SK-N-DZ (cell line): ENCODE measurements around the gene HEBP1.

Experiments used
- DNase-seq: peaks from one replicate; pipeline ENCODE4 v3.0.0-alpha.2; 2015; ENCODE audit warnings: low spot score

The HEBP1 gene

DNA sequence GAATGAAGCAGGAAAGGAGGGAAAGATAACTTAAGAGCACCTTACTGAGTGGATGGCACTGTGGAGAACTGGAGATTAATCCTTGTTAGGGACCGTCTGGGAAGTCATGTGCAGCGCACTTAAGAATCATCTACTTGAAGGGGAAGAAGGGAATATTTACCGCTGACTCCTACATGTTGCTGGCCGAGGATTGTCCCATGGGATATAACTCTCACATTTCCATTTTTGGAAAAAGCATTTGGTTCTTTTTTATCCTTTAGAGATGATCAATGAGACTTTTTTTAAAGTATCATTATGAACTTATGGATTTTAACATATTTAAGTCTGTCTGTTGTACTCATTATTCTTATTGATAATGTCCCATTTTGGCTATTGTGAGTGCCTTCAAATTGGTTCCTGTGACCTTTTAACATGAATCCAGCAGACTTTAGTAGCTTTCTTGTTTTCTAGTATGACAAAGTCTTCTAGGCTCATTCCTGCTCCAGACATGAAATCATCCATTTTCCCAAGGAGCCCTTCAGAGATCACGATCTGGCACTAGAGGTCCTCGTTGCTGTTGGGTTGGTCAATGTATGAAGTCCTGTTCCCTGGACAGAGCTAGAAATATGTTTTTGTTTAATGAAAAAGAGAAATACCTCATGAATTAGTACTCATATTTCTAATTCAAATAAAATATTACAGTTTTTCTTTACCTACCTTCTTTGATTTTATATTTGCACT is 23.9 kb upstream of the HEBP1 start:
- DNase-seq, result no peak

DNA sequence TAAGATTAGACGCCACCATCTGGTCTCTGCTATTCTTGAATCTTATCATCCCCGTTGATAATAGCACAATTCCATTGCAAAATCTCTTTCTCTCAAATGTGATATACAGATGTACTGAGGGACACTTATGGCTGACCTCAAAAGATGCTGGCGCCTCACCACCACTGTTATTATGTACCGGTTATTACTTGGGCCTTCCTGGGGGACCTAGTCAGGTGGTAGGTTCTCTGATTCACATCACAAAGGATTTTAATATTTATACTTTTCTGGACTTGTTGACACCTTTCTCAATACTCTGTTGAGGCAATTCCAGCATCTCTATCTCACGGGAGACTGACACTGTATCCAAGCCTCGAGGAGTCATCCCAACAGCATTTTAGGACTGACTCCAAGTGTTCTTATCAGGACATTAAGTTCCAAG is 22.8 kb upstream of the HEBP1 start:
- DNase-seq, result no peak

- no peak for DNase-seq
These were observed 11.0 kb upstream of the HEBP1 start for GRCh38 chr12:13011098-13011497.

DNA sequence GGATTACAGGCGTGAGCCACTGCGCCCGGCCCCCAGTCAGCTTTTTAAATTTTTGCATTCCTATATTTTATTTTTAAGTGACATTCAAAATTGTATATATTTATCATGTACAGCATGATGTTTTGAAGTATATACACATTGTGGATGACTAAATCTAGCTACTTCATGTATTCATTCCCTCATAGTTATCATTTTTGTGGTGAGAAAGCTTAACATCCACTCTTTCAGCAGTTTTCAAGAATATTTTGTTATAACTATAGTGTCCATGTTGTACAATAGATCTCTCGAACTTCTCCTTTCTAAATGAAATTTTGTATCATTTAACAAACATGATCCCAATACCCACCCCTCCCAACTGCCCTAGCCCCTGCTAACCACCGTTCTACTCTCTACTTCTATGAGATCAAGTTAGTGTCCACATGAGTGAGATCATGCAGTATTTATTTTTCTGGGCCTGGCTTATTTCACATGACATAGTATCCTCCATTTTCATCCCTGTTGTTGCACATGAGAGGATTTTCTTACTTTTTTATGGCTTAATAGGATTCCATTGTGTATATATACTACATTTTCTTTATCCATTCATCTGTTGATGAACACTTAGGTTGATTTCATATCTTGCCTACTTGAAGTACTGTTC is 8.8 kb upstream of the HEBP1 start:
- no peak for DNase-seq

- DNase-seq, result no peak
These were observed 7.6 kb upstream of the HEBP1 start for GRCh38 chr12:13007496-13008233.

- DNase-seq, result no peak
These were observed 5.6 kb upstream of the HEBP1 start for GRCh38 chr12:13005649-13006048.

DNA sequence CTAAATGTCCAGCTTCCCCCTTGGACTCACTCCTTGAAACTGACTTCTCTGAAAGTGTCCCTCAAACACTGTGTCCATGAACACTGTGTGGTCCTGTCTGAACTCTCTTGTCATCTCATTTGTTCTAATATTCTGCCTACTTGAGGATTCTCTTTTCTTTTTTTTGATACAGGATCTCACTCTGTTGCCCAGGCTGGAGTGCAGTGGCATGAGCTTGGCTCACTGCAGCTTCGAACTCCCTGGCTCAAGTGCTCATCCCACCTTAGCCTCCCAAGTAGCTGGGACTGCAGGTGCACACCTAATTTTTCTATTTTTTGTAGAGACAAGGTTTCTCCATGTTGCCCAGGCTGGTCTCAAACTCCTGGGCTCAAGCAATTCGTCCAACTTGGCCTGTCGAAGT is 4.9 kb upstream of the HEBP1 start:
- DNase-seq, result no peak

GRCh38 chr12:13004361-13004760 is 4.3 kb upstream of the HEBP1 start:
- DNase-seq, result no peak

DNA sequence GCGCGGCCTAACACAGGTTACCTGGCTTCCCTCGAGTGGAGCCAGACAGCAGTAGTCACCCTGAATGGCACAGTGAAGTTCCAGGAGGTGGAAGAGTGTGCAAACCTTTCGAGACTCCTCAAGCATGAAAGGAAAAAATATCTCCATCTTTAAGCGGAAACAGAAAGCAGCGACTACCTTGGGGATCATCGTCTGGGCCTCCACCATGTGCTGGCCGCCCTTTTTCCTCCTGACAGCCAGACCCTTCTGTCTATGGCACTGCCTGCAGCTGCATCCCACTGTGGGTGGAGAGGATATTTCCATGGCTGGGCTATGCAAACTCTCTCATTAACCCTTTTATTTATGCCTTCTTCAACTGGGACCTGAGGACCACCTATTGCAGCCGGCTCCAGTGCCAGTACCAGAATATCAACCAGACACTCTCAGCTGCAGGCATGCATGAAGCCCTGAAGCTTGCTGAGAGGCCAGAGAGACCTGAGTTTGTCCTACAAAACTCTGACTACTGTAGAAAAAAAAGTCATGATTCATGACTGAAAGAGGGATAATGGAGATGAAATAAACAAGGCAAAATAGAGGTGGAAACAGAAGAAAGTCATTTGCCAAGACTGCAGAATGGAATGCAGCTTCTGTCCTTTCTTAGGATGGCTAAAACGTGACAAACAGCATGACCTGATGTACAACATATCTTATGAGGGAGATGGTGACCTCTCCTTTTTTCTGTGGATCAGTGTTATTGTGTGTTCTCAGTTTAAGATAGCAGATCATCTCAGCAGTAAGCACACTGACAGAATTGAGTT is 2.4 kb upstream of the HEBP1 start:
- DNase-seq, result no peak

GRCh38 chr12:13001775-13002040 is 1.6 kb upstream of the HEBP1 start:
- no peak for DNase-seq

- peak; percentile 62 for DNase-seq
These were observed 1.1 kb upstream of the HEBP1 start for GRCh38 chr12:13000925-13001774.

- no peak for DNase-seq
These were observed 505 bp upstream of the HEBP1 start for GRCh38 chr12:13000616-13000924.

- DNase-seq, result no peak
These were observed 650 bp downstream of the HEBP1 start for GRCh38 chr12:12999271-12999958.

DNA sequence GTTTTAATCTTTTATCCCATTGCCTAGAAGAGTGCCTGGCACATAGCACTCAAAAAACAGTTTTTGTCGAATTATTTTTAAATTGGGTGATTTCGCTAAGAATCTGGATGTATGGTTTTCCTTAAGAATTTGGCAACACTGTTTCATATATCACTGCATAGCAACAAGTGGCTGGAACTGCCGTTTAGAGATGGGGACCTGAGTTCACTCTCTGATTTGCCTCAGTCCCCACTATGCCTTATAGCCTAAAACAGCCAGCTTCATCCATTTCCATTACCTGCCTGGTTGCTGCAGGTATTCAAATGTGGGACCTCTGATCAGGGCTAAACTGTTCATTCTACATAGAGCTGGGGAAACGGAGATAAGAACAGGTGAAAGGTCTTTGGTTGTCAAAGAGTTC is 1.8 kb downstream of the HEBP1 start:
- DNase-seq, result no peak

- no peak for DNase-seq
These were observed 2.3 kb downstream of the HEBP1 start for GRCh38 chr12:12997734-12998133.

DNA sequence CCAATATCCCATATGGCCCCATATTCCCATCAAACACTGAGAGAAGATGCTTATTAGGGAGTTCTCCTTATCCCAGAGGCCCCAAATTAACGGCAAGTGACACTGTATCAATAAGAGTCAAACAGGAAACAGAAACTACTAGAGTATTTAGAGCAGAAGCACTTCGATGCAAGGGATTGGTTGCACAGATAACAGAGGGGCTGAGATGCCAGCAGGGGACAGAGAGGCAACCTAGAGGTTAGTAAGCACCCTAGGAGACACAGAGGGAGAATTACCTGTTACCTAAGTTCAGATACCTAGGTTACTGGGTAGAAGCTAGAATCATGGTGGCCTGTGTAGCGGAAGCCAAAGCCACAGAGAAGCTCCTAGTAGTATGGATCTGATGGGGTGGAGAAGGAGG is 2.9 kb downstream of the HEBP1 start:
- DNase-seq, result no peak

GRCh38 chr12:12996209-12996608 is 3.9 kb downstream of the HEBP1 start:
- DNase-seq, result peak; percentile 32

GRCh38 chr12:12995088-12995487 is 5.0 kb downstream of the HEBP1 start:
- no peak for DNase-seq

DNA sequence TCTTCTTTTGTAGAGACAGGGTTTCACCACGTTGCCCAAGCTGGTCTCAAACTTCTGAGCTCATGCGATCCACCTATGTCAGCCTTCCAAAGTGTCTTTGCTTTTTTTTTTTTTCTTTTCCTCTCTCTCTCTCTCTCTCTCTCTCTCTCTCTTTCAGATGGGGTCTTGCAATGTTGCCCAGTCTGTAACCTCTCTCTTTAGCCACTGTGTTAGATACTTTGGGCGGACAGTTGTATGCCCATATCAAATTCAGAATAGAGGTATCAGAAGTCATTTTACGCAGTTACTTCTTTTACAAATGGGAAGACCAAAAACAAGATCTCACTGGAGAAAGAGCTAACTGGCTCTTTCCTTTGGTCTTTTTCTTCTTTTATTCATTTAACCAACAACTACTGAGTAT is 6.7 kb downstream of the HEBP1 start:
- no peak for DNase-seq

DNA sequence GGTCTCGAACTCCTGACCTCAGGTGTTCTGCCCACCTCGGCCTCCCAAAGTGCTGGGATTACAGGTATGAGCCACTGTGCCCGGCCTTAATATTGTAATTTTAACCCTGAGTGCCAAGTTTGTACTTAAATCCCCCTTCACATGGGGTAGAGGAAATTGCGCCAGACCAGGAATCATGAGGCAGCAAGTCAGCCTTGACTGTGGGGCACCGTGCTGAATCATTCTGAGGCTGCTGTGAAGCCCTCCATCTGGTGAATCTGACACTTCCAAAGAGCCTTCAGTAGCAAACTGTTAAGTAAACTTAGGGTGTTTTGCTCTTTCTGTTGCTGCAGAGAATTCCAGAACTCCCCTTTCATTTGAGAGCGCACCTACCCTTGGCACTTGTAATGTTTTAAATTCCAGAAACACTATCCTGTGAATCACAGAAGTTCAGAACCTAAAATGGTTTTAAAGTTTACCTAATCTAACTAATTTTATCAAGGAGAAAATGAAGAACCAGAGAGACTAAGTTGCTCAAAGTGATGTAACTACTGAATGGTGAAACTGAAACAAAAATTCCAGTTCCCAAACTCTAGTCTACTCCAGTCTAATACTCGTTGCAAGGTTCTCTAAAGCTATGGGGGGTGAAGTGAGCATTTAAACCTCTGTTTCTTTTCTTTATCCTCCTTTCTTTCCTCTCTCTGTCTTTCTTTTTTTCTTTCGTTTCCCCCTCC is 7.5 kb downstream of the HEBP1 start:
- no peak for DNase-seq
